ENCODE results near the gene SH3RF3. TPM values are rescaled to one million over a fixed set of nuclear protein-coding genes. Genes with fewer than 3 reads are reported as not detected.

SH3RF3 gene
- total RNA-seq, 1 donor: 0.54 TPM

GRCh38 chr2:109322111-109322510 lies 193.1 kb downstream of the SH3RF3 start:
- DNase-seq (ENCODE audit: low read depth in 2 of 3, low spot score in 2 of 3): no peak

GRCh38 chr2:109322641-109323040 lies 193.6 kb downstream of the SH3RF3 start:
- no peak for DNase-seq (ENCODE audit: low read depth in 2 of 3, low spot score in 2 of 3)

GRCh38 chr2:109324861-109325260 lies 195.9 kb downstream of the SH3RF3 start:
- DNase-seq (ENCODE audit: low read depth in 2 of 3, low spot score in 2 of 3): no peak

- DNase-seq (ENCODE audit: low read depth in 2 of 3, low spot score in 2 of 3): no peak
Measured at GRCh38 chr2:109325570-109325969, 196.6 kb downstream of the SH3RF3 start.

GRCh38 chr2:109326306-109326705 lies 197.3 kb downstream of the SH3RF3 start:
- no peak for DNase-seq (ENCODE audit: low read depth in 2 of 3, low spot score in 2 of 3)

- no peak for DNase-seq (ENCODE audit: low read depth in 2 of 3, low spot score in 2 of 3)
Measured at GRCh38 chr2:109330056-109330455, 201.1 kb downstream of the SH3RF3 start.

- DNase-seq (ENCODE audit: low read depth in 2 of 3, low spot score in 2 of 3): peak in 1 of 3 donors; percentile 30
Measured at GRCh38 chr2:109331081-109331480, 202.1 kb downstream of the SH3RF3 start.

- peak in 2 of 3 donors; percentile 37 to 71 for DNase-seq (ENCODE audit: low read depth in 2 of 3, low spot score in 2 of 3)
Measured at GRCh38 chr2:109331896-109332848, 203.2 kb downstream of the SH3RF3 start.

- no peak for DNase-seq (ENCODE audit: low read depth in 2 of 3, low spot score in 2 of 3)
Measured at GRCh38 chr2:109332880-109333279, 203.9 kb downstream of the SH3RF3 start.

GRCh38 chr2:109333414-109334210 lies 204.6 kb downstream of the SH3RF3 start:
- DNase-seq (ENCODE audit: low read depth in 2 of 3, low spot score in 2 of 3): peak in 1 of 3 donors; percentile 31

- peak in 2 of 3 donors; percentile 45 to 63 for DNase-seq (ENCODE audit: low read depth in 2 of 3, low spot score in 2 of 3)
Measured at GRCh38 chr2:109335631-109336176, 206.7 kb downstream of the SH3RF3 start.

GRCh38 chr2:109336296-109336695 lies 207.3 kb downstream of the SH3RF3 start:
- DNase-seq (ENCODE audit: low read depth in 2 of 3, low spot score in 2 of 3): no peak

- no peak for DNase-seq (ENCODE audit: low read depth in 2 of 3, low spot score in 2 of 3)
Measured at GRCh38 chr2:109337221-109337620, 208.2 kb downstream of the SH3RF3 start.

GRCh38 chr2:109339519-109339966 lies 210.5 kb downstream of the SH3RF3 start:
- no peak for DNase-seq (ENCODE audit: low read depth in 2 of 3, low spot score in 2 of 3)

GRCh38 chr2:109340381-109340780 lies 211.4 kb downstream of the SH3RF3 start:
- DNase-seq (ENCODE audit: low read depth in 2 of 3, low spot score in 2 of 3): no peak

- peak in 2 of 3 donors; percentile 37 to 42 for DNase-seq (ENCODE audit: low read depth in 2 of 3, low spot score in 2 of 3)
Measured at GRCh38 chr2:109341355-109342255, 212.6 kb downstream of the SH3RF3 start.

- no peak for DNase-seq (ENCODE audit: low read depth in 2 of 3, low spot score in 2 of 3)
Measured at GRCh38 chr2:109342256-109342850, 213.3 kb downstream of the SH3RF3 start.

GRCh38 chr2:109342930-109343329 lies 213.9 kb downstream of the SH3RF3 start:
- no peak for DNase-seq (ENCODE audit: low read depth in 2 of 3, low spot score in 2 of 3)

GRCh38 chr2:109343460-109343859 lies 214.5 kb downstream of the SH3RF3 start:
- DNase-seq (ENCODE audit: low read depth in 2 of 3, low spot score in 2 of 3): no peak
